ENCODE measurements around the gene ZWINT. TPM values are rescaled to one million over a fixed set of nuclear protein-coding genes. Genes with fewer than 3 reads are reported as not detected.

ZWINT gene
- total RNA-seq, 1 donor from 2014 or later, result 3.3 TPM

DNA sequence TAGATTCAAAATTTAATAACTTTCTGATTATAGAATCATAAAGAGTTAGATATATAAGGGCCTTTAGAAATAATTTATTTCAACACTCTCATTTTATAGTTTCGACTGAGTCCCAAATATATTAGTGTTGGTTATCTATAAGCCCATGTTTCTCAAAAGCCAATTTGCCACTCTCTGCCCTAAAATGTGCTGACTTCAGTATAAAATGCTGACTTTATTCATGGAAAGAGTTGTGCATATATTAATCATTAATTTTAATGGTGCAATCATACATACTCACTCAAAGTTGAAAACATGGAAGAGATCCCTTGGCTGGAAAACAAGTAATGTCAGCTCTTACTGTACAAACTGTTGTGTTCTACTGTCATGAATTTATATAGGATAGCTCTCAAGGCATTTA, 19.4 kb downstream of the ZWINT start:
- Histone ChIP-seq H3K9me3 (peaks cover 8% of the 10 kb centered on the region), H3K36me3 (no peaks in the 10 kb centered on the region), H3K27ac (no peak overlapping the region), H3K4me1 (no peaks in the 10 kb centered on the region), H3K27me3 (ENCODE audit: low read depth) (no peaks in the 10 kb centered on the region), H3K4me3 (no peak overlapping the region)
- TF ChIP-seq, protein P1, sequence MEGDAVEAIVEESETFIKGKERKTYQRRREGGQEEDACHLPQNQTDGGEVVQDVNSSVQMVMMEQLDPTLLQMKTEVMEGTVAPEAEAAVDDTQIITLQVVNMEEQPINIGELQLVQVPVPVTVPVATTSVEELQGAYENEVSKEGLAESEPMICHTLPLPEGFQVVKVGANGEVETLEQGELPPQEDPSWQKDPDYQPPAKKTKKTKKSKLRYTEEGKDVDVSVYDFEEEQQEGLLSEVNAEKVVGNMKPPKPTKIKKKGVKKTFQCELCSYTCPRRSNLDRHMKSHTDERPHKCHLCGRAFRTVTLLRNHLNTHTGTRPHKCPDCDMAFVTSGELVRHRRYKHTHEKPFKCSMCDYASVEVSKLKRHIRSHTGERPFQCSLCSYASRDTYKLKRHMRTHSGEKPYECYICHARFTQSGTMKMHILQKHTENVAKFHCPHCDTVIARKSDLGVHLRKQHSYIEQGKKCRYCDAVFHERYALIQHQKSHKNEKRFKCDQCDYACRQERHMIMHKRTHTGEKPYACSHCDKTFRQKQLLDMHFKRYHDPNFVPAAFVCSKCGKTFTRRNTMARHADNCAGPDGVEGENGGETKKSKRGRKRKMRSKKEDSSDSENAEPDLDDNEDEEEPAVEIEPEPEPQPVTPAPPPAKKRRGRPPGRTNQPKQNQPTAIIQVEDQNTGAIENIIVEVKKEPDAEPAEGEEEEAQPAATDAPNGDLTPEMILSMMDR (IDR thresholded peaks at IDR 0.05), result no peak
- intact Hi-C loops (cut with DNase I), result no loop called here
- DNase-seq, result no peak
- no peak for ATAC-seq

DNA sequence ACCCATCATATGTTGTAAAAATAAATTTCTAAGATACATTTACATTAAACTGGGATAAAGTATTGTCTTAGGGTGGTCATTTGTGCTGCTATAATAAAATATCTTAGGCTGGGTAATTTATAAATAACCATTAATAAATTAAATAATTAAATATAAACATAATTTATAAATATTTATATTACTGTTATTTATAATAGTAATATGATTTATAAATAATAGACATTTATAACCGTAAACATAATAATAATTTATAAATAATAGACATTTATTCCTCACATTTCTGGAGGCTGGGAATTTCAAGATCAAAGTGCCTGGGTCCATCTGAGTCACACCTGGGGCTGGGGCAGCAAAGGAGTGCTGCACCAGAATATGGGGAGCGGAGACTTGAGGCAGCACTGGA, 31.1 kb downstream of the ZWINT start:
- no peak overlapping the region for H3K27ac ChIP-seq
- intact Hi-C loops (cut with DNase I), result no loop called here
- ATAC-seq, result no peak

DNA sequence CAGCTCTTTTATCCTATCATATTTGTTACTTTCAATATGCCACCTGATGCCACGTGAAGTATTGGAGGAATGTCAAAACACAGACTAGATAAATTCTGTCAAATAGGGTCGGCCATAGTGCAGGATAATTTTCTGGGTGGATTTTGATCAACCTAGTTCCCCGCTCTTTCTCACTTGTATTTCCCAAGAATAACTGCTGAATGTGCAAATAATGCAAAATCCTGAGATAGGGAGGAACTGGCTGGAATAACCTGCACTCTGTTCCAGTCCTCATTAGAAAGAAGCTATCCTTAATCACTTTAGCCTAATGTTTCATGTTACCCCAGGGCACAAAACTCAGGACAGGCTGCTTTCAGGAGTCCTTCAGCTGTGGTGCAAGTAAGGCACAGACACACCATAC, 33.9 kb downstream of the ZWINT start:
- TF ChIP-seq, protein P1 (IDR thresholded peaks at IDR 0.05), result no peak
- ATAC-seq, result no peak

More for the DNA sequence above, 31.1 kb downstream of the ZWINT start:
- H3K27me3 ChIP-seq (ENCODE audit: low read depth), result no peaks in the 10 kb centered on the region
- no peaks in the 10 kb centered on the region for H3K36me3 ChIP-seq
- TF ChIP-seq, protein P1 (IDR thresholded peaks at IDR 0.05), result no peak
- no peak overlapping the region for H3K4me3 ChIP-seq
- no peak for DNase-seq
- H3K4me1 ChIP-seq, result no peaks in the 10 kb centered on the region
- no peaks in the 10 kb centered on the region for H3K9me3 ChIP-seq

DNA sequence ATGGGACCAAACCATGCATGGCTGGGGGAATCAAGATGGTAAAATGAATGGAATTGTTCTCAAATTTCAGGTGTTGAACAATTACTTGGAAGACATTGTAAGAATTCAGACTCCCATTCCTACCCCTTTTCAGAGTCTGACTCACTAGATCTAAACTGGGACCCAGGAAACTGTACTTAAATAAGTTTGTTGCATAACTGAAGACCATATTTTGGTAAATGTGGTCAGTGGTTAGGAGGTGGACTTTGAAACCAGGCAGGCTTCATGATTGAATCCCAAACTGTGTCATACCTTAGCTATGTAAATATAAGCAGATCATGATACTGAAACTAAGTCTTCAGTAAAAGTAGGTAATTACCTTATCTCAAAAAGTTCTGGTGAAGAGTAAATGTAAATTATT, 41.7 kb downstream of the ZWINT start:
- DNase-seq, result no peak
- TF ChIP-seq, protein P1 (IDR thresholded peaks at IDR 0.05), result no peak
- Histone ChIP-seq H3K9me3 (no peaks in the 10 kb centered on the region), H3K27ac (no peak overlapping the region), H3K27me3 (ENCODE audit: low read depth) (no peaks in the 10 kb centered on the region), H3K36me3 (no peaks in the 10 kb centered on the region), H3K4me3 (no peak overlapping the region), H3K4me1 (no peaks in the 10 kb centered on the region)
- ATAC-seq, result no peak
- intact Hi-C loops (cut with DNase I), result no loop called here

More for the DNA sequence above, 33.9 kb downstream of the ZWINT start:
- Histone ChIP-seq H3K4me3 (no peak overlapping the region), H3K9me3 (no peaks in the 10 kb centered on the region), H3K36me3 (no peaks in the 10 kb centered on the region), H3K27me3 (ENCODE audit: low read depth) (no peaks in the 10 kb centered on the region), H3K4me1 (no peaks in the 10 kb centered on the region), H3K27ac (no peak overlapping the region)
- DNase-seq, result no peak
- intact Hi-C loops (cut with DNase I), result no loop called here

DNA sequence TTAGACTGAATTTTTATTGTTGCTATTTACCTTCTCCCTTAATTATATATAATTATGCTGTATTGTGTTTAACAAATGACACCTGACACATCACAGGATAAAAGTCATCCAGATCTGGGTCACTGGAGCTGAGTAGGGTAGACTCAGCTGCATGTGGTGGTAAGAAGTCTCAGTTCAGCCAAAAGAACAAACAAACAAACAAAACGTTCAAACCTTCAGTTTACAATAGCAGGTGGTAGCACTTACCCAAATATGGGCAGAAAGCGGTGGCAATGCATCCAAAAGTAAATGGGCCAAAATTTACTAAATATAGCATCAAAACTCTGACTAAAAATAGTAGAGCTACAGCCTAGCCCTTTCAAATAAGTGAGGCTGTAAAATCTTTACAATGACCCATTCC, 42.2 kb downstream of the ZWINT start:
- TF ChIP-seq, protein P1 (IDR thresholded peaks at IDR 0.05), result no peak
- Histone ChIP-seq H3K4me1 (no peaks in the 10 kb centered on the region), H3K36me3 (no peaks in the 10 kb centered on the region), H3K9me3 (no peaks in the 10 kb centered on the region), H3K27me3 (ENCODE audit: low read depth) (no peaks in the 10 kb centered on the region), H3K27ac (no peak overlapping the region), H3K4me3 (no peak overlapping the region)
- no peak for DNase-seq
- ATAC-seq, result no peak
- intact Hi-C loops (cut with DNase I), result no loop called here

DNA sequence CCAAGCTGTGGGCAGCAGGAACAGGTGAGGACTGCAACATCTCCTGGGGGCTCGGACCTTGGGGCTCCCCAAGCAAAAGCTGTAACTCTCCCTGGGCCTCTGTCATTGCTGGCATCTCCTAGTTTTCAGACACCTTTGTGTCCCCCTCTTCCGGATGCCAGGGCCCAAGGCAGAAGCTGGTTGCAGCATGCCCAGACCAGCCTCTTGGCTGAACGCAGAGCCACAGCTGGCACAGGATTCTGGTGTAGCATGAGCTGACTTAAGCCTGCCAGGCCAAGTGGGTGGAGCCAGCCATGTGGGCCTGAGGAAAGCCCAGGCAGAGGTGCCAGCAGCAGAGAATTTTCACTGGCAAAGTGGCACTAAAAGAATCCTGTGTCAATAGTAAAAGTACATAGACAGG, 43.5 kb downstream of the ZWINT start:
- Histone ChIP-seq H3K4me1 (no peaks in the 10 kb centered on the region), H3K27me3 (ENCODE audit: low read depth) (no peaks in the 10 kb centered on the region), H3K4me3 (no peak overlapping the region), H3K9me3 (no peaks in the 10 kb centered on the region), H3K36me3 (no peaks in the 10 kb centered on the region), H3K27ac (no peak overlapping the region)
- ATAC-seq (no peak), DNase-seq (no peak)
- intact Hi-C loops (cut with DNase I), result no loop called here
- TF ChIP-seq, protein P1 (IDR thresholded peaks at IDR 0.05), result no peak
